Measurements from ENCODE around the gene MKRN2. TPM values are rescaled to one million over a fixed set of nuclear protein-coding genes. Genes with fewer than 3 reads are reported as not detected.
"Not testable (repeated sequence)": the region's sequence is repeated elsewhere in the genome, so short reads cannot be mapped to it uniquely, and the experiment has no call there.

The MKRN2 gene
- total and polyA plus RNA-seq, 2 experiments from 2014 or later: 41.6 to 43.7 TPM

GRCh38 chr3:12622335-12622734 lies 65.4 kb downstream of the MKRN2 start:
- H3K9ac ChIP-seq: no peak overlapping the region
- in situ Hi-C loops (cut with MboI): no loop called here
- H3K36me3 ChIP-seq (ENCODE audit: low read depth): peaks cover 3% of the 10 kb centered on the region; the same call in 1 of the 2 replicates
- H3K27ac ChIP-seq: no peak overlapping the region
- no peaks in the 10 kb centered on the region for H3K9me2 ChIP-seq (ENCODE audit: insufficient read depth)
- 0 out of 2 replicates have a peak, but pooled peaks cover 6% of the 10 kb centered on the region for H3K4me1 ChIP-seq (ENCODE audit: insufficient read depth)
- no peaks in the 10 kb centered on the region for H3F3A ChIP-seq (ENCODE audit: insufficient read depth)
- H3K4me2 ChIP-seq (ENCODE audit: unreplicated experiment): no peak overlapping the region
- H2AFZ ChIP-seq: no peak overlapping the region
- DNase-seq: no peak
- peaks cover 28% of the 10 kb centered on the region for H4K20me1 ChIP-seq (ENCODE audit: insufficient read depth)
- H3K4me3 ChIP-seq: no peak overlapping the region
- no peaks in the 10 kb centered on the region for H3K9me3 ChIP-seq (ENCODE audit: low read depth)
- H3K27me3 ChIP-seq (replicated peaks; ENCODE audit: insufficient read depth): no peaks in the 10 kb centered on the region
- WGBS, 2 experiments (ENCODE audit: low coverage in 1 of 2, low lambda C conversion rate in 2 of 2, missing lambda C conversion rate in 2 of 2): 86% methylated on average over 4 of the region's 4 CpGs
- H3K79me2 ChIP-seq (ENCODE audit: insufficient read depth): peaks cover 100% of the 10 kb centered on the region
- TF ChIP-seq EZH2 (IDR thresholded peaks at IDR 0.05; ENCODE audit: insufficient read depth, poor library complexity, severe bottlenecking) (no peak), EZH2phosphoT487 (IDR thresholded peaks at IDR 0.05; ENCODE audit: insufficient read depth, low read depth) (no peak)

GRCh38 chr3:12624056-12624455 lies 67.2 kb downstream of the MKRN2 start:
- Histone ChIP-seq H3K36me3 (ENCODE audit: low read depth) (no peaks in the 10 kb centered on the region), H3K79me2 (ENCODE audit: insufficient read depth) (peaks cover 100% of the 10 kb centered on the region), H3K27me3 (replicated peaks; ENCODE audit: insufficient read depth) (no peaks in the 10 kb centered on the region), H3K4me1 (ENCODE audit: insufficient read depth) (peaks cover 11% of the 10 kb centered on the region), H3K4me2 (ENCODE audit: unreplicated experiment) (no peak overlapping the region), H3K4me3 (no peak overlapping the region), H3F3A (ENCODE audit: insufficient read depth) (peaks cover 10% of the 10 kb centered on the region; the same call in 1 of the 2 replicates), H3K9me2 (ENCODE audit: insufficient read depth) (no peaks in the 10 kb centered on the region), H3K9ac (no peak overlapping the region), H3K27ac (no peak overlapping the region), H2AFZ (no peak overlapping the region), H3K9me3 (ENCODE audit: low read depth) (no peaks in the 10 kb centered on the region), H4K20me1 (ENCODE audit: insufficient read depth) (peaks cover 28% of the 10 kb centered on the region)
- 79 to 89% methylated on average over 5 of the region's 5 CpGs for WGBS, 2 experiments (ENCODE audit: low coverage in 1 of 2, low lambda C conversion rate in 2 of 2, missing lambda C conversion rate in 2 of 2)
- DNase-seq: no peak
- TF ChIP-seq EZH2 (IDR thresholded peaks at IDR 0.05; ENCODE audit: insufficient read depth, poor library complexity, severe bottlenecking): no peak
- in situ Hi-C loops (cut with MboI): no loop called here

GRCh38 chr3:12624964-12625363 lies 68.1 kb downstream of the MKRN2 start:
- H3K9me3 ChIP-seq (ENCODE audit: low read depth); H3K4me3 ChIP-seq; H3K27me3 ChIP-seq (replicated peaks; ENCODE audit: insufficient read depth); H3K27ac ChIP-seq; in situ Hi-C loops (cut with MboI); H2AFZ ChIP-seq; H3K36me3 ChIP-seq (ENCODE audit: low read depth); H3K9me2 ChIP-seq (ENCODE audit: insufficient read depth); H3K9ac ChIP-seq; DNase-seq; H3K4me2 ChIP-seq (ENCODE audit: unreplicated experiment): not testable (repeated sequence)
- Histone ChIP-seq H3K4me1 (ENCODE audit: insufficient read depth) (peaks cover 20% of the 10 kb centered on the region), H3K79me2 (ENCODE audit: insufficient read depth) (peaks cover 100% of the 10 kb centered on the region), H4K20me1 (ENCODE audit: insufficient read depth) (peaks cover 31% of the 10 kb centered on the region), H3F3A (ENCODE audit: insufficient read depth) (peaks cover 14% of the 10 kb centered on the region; the same call in 1 of the 2 replicates)
- 88 to 93% methylated on average over 3 of the region's 3 CpGs for WGBS, 2 experiments (ENCODE audit: low coverage in 1 of 2, low lambda C conversion rate in 2 of 2, missing lambda C conversion rate in 2 of 2)

- Histone ChIP-seq H3K79me2 (ENCODE audit: insufficient read depth) (peaks cover 100% of the 10 kb centered on the region), H3K9me2 (ENCODE audit: insufficient read depth) (no peaks in the 10 kb centered on the region), H3K4me2 (ENCODE audit: unreplicated experiment) (no peak overlapping the region), H3F3A (ENCODE audit: insufficient read depth) (peaks cover 14% of the 10 kb centered on the region; the same call in 1 of the 2 replicates), H2AFZ (no peak overlapping the region), H3K4me1 (ENCODE audit: insufficient read depth) (peaks cover 21% of the 10 kb centered on the region), H3K9me3 (ENCODE audit: low read depth) (no peaks in the 10 kb centered on the region), H3K4me3 (no peak overlapping the region), H3K27me3 (replicated peaks; ENCODE audit: insufficient read depth) (no peaks in the 10 kb centered on the region), H4K20me1 (ENCODE audit: insufficient read depth) (peaks cover 26% of the 10 kb centered on the region), H3K9ac (no peak overlapping the region), H3K36me3 (ENCODE audit: low read depth) (no peaks in the 10 kb centered on the region), H3K27ac (no peak overlapping the region)
- in situ Hi-C loops (cut with MboI): no loop called here
- TF ChIP-seq EZH2phosphoT487 (IDR thresholded peaks at IDR 0.05; ENCODE audit: insufficient read depth, low read depth) (no peak), EZH2 (IDR thresholded peaks at IDR 0.05; ENCODE audit: insufficient read depth, poor library complexity, severe bottlenecking) (no peak)
- no peak for DNase-seq
- 49 to 53% methylated on average over 4 of the region's 4 CpGs for WGBS, 2 experiments (ENCODE audit: low coverage in 1 of 2, low lambda C conversion rate in 2 of 2, missing lambda C conversion rate in 2 of 2)
Measured at GRCh38 chr3:12627370-12627769, 70.5 kb downstream of the MKRN2 start.

- H4K20me1 ChIP-seq (ENCODE audit: insufficient read depth): peaks cover 29% of the 10 kb centered on the region
- no peak overlapping the region for H2AFZ ChIP-seq
- no peak for TF ChIP-seq EZH2 (IDR thresholded peaks at IDR 0.05; ENCODE audit: insufficient read depth, poor library complexity, severe bottlenecking)
- no peak for TF ChIP-seq EZH2phosphoT487 (IDR thresholded peaks at IDR 0.05; ENCODE audit: insufficient read depth, low read depth)
- in situ Hi-C loops (cut with MboI): no loop called here
- H3K27ac ChIP-seq: peak overlapping the region; percentile 31
- peaks cover 21% of the 10 kb centered on the region for H3K4me1 ChIP-seq (ENCODE audit: insufficient read depth)
- H3K36me3 ChIP-seq (ENCODE audit: low read depth): no peaks in the 10 kb centered on the region
- H3K27me3 ChIP-seq (replicated peaks; ENCODE audit: insufficient read depth): no peaks in the 10 kb centered on the region
- H3K4me3 ChIP-seq: no peak overlapping the region
- peak; percentile 17 for DNase-seq
- H3K4me2 ChIP-seq (ENCODE audit: unreplicated experiment): peak overlapping the region; percentile 2
- H3K79me2 ChIP-seq (ENCODE audit: insufficient read depth): peaks cover 100% of the 10 kb centered on the region
- 8 to 17% methylated on average over 1 of the region's 1 CpG for WGBS, 2 experiments (ENCODE audit: low coverage in 1 of 2, low lambda C conversion rate in 2 of 2, missing lambda C conversion rate in 2 of 2)
- no peak overlapping the region for H3K9ac ChIP-seq
- peaks cover 14% of the 10 kb centered on the region; the same call in 1 of the 2 replicates for H3F3A ChIP-seq (ENCODE audit: insufficient read depth)
- no peaks in the 10 kb centered on the region for H3K9me2 ChIP-seq (ENCODE audit: insufficient read depth)
- H3K9me3 ChIP-seq (ENCODE audit: low read depth): no peaks in the 10 kb centered on the region
Measured at GRCh38 chr3:12628813-12629212, 71.9 kb downstream of the MKRN2 start.
